Measurements from ENCODE around the gene IBA57. TPM values are rescaled to one million over a fixed set of nuclear protein-coding genes. Genes with fewer than 3 reads are reported as not detected.

Gene IBA57
- total RNA-seq, 4 donors from 2014 or later: 3.7 to 11.8 (median 6.6) TPM

DNA sequence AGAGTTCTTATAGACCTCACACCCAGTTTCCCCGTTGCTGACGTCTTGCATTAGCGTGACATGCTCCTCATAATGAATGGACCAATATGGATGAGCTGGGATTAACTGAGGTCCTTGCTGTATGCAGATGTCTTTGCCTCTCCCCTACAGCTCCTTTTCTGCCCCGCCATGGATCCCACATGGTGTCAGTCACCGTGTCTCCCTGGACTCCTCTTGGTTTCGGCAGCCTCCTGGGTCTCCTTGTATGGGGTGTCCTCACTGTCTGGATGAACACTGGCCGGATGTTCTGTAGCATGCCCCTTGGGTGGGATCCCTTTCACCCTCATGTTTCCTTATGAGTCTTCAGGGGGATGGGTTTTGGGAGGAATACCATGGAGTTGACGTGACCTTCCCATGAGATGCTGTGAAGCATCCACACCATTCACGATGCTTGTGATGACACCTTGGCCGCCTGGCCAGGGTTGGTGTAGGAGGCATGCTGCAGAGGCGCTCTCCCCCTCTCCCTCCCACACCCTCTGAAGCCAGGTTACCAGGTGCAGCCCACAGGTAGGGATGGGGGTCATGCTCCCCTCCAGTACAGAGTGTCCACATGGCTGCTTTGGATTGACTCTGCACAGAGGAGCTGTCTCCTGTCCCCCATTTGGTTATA is 11.5 kb upstream of the IBA57 start:
- Histone ChIP-seq H3K4me3 (no peak overlapping the region), H3K27me3 (no peaks in the 10 kb centered on the region), H3K9me3 (no peaks in the 10 kb centered on the region), H3K27ac (replicated peaks in 1 of 4) (no peak overlapping the region), H3K36me3 (peaks cover 0 to 7% (median 2%) of the 10 kb centered on the region in 4 donors), H3K4me1 (peaks cover 31 to 63% (median 48%) of the 10 kb centered on the region in 4 donors)
- WGBS: 92% methylated on average over 11 of the region's 11 CpGs
- intact Hi-C loops (cut with DNase I): no loop called here
- no peak for DNase-seq (ENCODE audit: extremely low spot score)
- TF ChIP-seq, protein P1, sequence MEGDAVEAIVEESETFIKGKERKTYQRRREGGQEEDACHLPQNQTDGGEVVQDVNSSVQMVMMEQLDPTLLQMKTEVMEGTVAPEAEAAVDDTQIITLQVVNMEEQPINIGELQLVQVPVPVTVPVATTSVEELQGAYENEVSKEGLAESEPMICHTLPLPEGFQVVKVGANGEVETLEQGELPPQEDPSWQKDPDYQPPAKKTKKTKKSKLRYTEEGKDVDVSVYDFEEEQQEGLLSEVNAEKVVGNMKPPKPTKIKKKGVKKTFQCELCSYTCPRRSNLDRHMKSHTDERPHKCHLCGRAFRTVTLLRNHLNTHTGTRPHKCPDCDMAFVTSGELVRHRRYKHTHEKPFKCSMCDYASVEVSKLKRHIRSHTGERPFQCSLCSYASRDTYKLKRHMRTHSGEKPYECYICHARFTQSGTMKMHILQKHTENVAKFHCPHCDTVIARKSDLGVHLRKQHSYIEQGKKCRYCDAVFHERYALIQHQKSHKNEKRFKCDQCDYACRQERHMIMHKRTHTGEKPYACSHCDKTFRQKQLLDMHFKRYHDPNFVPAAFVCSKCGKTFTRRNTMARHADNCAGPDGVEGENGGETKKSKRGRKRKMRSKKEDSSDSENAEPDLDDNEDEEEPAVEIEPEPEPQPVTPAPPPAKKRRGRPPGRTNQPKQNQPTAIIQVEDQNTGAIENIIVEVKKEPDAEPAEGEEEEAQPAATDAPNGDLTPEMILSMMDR (IDR thresholded peaks at IDR 0.05): no peak
- TF ChIP-seq POLR2A (IDR thresholded peaks at IDR 0.05; ENCODE audit: low read depth) (no peak), POLR2AphosphoS5 (IDR thresholded peaks at IDR 0.05) (no peak), EP300 (IDR thresholded peaks at IDR 0.05) (no peak)

DNA sequence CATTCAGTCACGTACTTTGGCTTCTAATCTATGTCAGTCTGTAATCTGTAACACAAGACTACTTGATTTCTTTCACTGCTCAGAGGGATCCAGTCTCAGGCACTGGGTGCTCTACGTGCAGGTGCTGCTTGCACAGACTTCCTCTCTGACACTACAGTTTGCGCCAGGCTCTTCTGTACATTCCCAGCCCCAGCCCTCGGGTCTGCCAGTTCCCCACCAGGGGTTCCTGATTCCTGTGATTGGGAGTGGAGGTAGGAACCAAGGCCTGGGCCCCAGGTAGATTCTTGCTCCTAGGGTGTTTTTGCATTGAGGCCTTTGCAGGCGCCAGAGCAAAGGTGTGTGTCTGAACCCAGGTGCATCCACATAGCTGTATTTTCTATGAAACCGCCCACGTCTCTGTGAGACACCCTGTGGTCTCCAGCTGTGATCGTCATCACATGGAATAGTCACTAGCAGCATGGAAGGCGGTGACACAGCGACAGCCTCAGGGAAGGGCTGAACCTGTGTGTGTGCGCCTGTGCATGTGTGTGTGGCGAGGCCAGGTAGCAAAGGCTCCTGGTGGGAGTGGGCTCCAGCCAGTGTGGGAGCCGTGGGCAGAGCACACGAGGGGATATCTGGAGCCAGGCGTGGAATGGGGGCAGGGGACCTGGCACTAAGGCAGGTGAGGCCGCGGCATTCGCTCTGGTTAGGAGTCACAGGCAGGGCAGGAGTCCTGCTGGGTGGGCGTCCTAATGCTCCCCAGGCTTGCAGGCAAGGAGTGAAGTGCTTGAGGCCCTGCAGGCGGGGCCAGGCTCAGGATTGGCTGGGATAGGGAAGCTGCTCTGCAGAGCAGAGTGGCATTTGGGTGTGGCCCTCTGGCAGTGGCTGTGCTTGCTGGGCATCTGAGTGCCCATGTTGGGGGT is 10.7 kb upstream of the IBA57 start:
- Histone ChIP-seq H3K9me3 (no peaks in the 10 kb centered on the region), H3K27me3 (no peaks in the 10 kb centered on the region), H3K4me3 (no peak overlapping the region), H3K27ac (replicated peaks in 1 of 4) (no peak overlapping the region), H3K4me1 (peaks cover 23 to 61% (median 44%) of the 10 kb centered on the region in 4 donors), H3K36me3 (peaks cover 0 to 7% (median 0%) of the 10 kb centered on the region in 4 donors)
- 90% methylated on average over 20 of the region's 20 CpGs for WGBS
- TF ChIP-seq POLR2AphosphoS5 (IDR thresholded peaks at IDR 0.05): no peak
- TF ChIP-seq POLR2A (IDR thresholded peaks at IDR 0.05; ENCODE audit: low read depth): no peak
- TF ChIP-seq, protein P1 (IDR thresholded peaks at IDR 0.05): no peak
- TF ChIP-seq EP300 (IDR thresholded peaks at IDR 0.05): no peak
- no peak for DNase-seq (ENCODE audit: extremely low spot score)
- intact Hi-C loops (cut with DNase I): no loop called here

- TF ChIP-seq POLR2A (IDR thresholded peaks at IDR 0.05; ENCODE audit: low read depth): no peak
- TF ChIP-seq EP300 (IDR thresholded peaks at IDR 0.05): no peak
- TF ChIP-seq, protein P1 (IDR thresholded peaks at IDR 0.05): no peak
- TF ChIP-seq POLR2AphosphoS5 (IDR thresholded peaks at IDR 0.05): no peak
- no peak for DNase-seq (ENCODE audit: extremely low spot score)
- Histone ChIP-seq H3K27ac (replicated peaks in 1 of 4) (no peak overlapping the region), H3K4me3 (no peak overlapping the region), H3K36me3 (peaks cover 0 to 7% (median 0%) of the 10 kb centered on the region in 4 donors), H3K4me1 (peaks cover 14 to 54% (median 39%) of the 10 kb centered on the region in 4 donors), H3K27me3 (no peaks in the 10 kb centered on the region), H3K9me3 (no peaks in the 10 kb centered on the region)
- 89% methylated on average over 8 of the region's 16 CpGs for WGBS
- intact Hi-C loops (cut with DNase I): no loop called here
Observed at GRCh38 chr1:228155596-228156514, 9.7 kb upstream of the IBA57 start.

DNA sequence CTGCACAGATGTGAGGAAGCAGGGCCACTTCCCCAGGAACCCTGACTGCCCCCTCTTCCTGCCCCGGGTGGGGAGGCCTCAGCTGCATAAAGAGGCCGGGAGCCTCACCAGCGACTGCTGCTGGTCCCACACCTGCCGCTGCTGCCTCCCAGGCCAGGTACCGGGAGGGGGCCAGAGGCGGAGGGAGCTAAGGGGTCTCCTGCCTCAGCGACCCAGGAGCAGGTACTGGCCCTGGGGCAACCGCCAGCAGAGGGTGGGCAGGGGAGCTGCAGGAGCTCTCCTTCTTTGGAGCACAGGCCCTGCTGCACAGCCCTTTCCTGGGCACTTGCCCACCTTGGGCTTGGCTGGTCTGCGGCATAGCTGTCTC is 9.1 kb upstream of the IBA57 start:
- Histone ChIP-seq H3K36me3 (peaks cover 0 to 7% (median 0%) of the 10 kb centered on the region in 4 donors), H3K4me3 (no peak overlapping the region), H3K27ac (replicated peaks in 1 of 4) (no peak overlapping the region), H3K4me1 (peaks cover 13 to 53% (median 37%) of the 10 kb centered on the region in 4 donors), H3K27me3 (peaks cover 0 to 1% (median 0%) of the 10 kb centered on the region in 4 donors), H3K9me3 (no peaks in the 10 kb centered on the region)
- no peak for TF ChIP-seq POLR2A (IDR thresholded peaks at IDR 0.05; ENCODE audit: low read depth)
- no peak for DNase-seq (ENCODE audit: extremely low spot score)
- 72% methylated on average over 7 of the region's 9 CpGs for WGBS
- intact Hi-C loops (cut with DNase I): no loop called here

Data from esophagus muscularis mucosa (tissue), 4 donors.